Right renal cortex interstitium (tissue), 3 donors: Measurements from ENCODE around the gene GPBP1. TPM values are rescaled to one million over a fixed set of nuclear protein-coding genes. Genes with fewer than 3 reads are reported as not detected.

Experiments used
- polyA plus RNA-seq, 3 donors: library from polyadenylated mRNA; unstranded; fragments of 120-200 nt; gene quantifications; one replicate each; pipeline ENCODE4 v1.2.1, GENCODE V29; 2013; ENCODE audit not compliant: insufficient read length in 3 of 3

The GPBP1 gene
- polyA plus RNA-seq, 3 donors: 144 to 160 (median 156) TPM

Other genes starting within 250 kb of the GPBP1 start
- gene MIER3, start 221.9 kb upstream of the GPBP1 start, polyA plus RNA-seq: 10 to 100 TPM; 36.9 to 39.4 (median 37.5) TPM